Mesodermal cell (in vitro differentiated cells): ENCODE results near the gene LSM12.

Source experiments
- H3K27ac ChIP-seq: 2 replicates; pipeline ENCODE4 v1.7.0; 2013; ENCODE audit warnings: mild to moderate bottlenecking, low read depth, low read length, moderate library complexity; ENCODE audit not compliant: severe bottlenecking
- H3K36me3 ChIP-seq: 2 replicates; pipeline ENCODE4 v1.7.1; 2013; ENCODE audit warnings: mild to moderate bottlenecking, low read length, moderate library complexity; ENCODE audit not compliant: control insufficient read depth, insufficient read depth
- H3K4me1 ChIP-seq: one replicate; pipeline ENCODE4 v1.7.1; 2013; ENCODE audit warnings: mild to moderate bottlenecking, low read length; ENCODE audit not compliant: insufficient read depth, control insufficient read depth, poor library complexity, severe bottlenecking
- H3K4me3 ChIP-seq: 2 replicates; pipeline ENCODE4 v1.7.0; 2013; ENCODE audit warnings: low read length, control low read depth, mild to moderate bottlenecking; ENCODE audit not compliant: insufficient read depth, poor library complexity, severe bottlenecking; ENCODE audit errors: extremely low read depth
- H3K9me3 ChIP-seq: 2 replicates; pipeline ENCODE4 v1.7.1; 2013; ENCODE audit warnings: mild to moderate bottlenecking, low read length, moderate library complexity; ENCODE audit not compliant: control insufficient read depth
- WGBS, 2 experiments: methylation state at CpG; one replicate each; pipeline ENCODE4 v1.1.5; 2013; ENCODE audit warnings: missing lambda C conversion rate in 2 of 2; ENCODE audit not compliant: insufficient coverage in 2 of 2; 5-methylcytosine and 5-hydroxymethylcytosine counted together

Gene LSM12

DNA sequence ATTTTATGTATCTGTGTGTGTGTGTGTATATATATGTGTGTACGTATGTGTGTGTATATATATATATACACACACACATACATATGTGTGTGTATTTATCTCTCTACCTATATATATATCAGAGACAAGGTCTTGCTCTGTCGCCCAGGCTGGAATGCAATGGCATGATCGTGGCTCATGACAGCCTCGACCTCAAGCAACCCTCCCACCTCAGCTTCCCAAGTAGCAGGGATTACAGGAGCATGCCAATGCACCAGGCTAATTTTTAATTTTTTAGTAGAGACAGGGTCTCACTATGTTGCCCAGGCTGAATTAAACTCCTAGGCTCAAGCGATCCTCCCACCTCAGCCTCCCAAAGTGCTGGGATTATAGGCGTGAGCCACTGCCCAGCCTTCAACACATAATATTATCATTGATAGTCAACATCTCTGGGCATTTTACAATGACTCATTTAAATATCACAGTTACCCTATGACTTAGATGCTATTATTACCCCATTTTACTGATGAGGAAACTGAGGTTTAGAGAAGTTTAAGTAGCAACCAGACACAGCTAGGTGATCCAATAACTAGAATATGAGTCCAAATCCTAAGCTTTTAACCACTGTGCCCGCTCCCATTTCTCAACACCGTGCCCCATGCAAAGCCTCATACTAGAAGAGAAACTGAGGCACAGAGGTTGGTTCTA, 28.4 kb upstream of the LSM12 start:
- no peak overlapping the region for H3K4me3 ChIP-seq
- peaks cover 38% of the 10 kb centered on the region for H3K36me3 ChIP-seq
- no peaks in the 10 kb centered on the region for H3K9me3 ChIP-seq
- H3K4me1 ChIP-seq, result peaks cover 35% of the 10 kb centered on the region
- H3K27ac ChIP-seq, result peak overlapping the region; percentile 99
- 94 to 98% methylated on average over 3 to 4 of the region's 8 CpGs for WGBS, 2 experiments

DNA sequence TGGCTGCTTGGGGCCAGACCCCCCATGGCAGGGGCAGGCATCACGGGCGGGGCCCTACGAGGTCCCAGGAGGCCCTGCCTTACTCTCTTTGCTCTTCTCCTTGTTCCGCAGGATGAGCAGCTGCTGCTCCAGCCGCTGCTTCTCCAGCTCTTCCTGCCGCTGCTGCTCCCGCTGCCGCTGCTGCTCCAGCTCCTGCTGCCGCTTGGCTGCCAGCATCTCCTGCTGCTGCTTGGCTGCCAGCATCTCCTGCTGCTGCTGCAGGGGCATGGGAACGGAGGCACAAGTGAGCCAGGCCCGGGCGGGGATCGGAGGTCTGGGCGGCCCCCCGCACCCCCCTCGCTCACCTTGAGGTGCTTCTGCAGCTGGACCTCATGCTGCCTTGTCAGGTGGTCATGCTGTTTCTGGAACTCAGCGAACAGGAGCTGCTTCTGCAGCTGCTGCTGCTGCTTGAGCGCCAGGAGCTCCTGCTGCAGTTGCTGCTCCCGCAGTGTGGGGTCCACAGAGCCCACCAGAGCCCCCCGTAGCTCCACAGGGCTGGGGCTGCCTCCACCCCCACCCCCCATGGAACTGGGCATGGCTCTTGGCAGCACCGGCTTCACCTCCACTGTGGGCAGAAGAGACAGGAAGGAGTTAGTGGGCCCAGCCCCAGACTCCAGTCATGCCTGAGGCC, 26.9 kb upstream of the LSM12 start:
- Histone ChIP-seq H3K9me3 (no peaks in the 10 kb centered on the region), H3K27ac (no peak overlapping the region), H3K4me3 (no peak overlapping the region), H3K36me3 (peaks cover 37% of the 10 kb centered on the region), H3K4me1 (peaks cover 39% of the 10 kb centered on the region)
- 89 to 93% methylated on average over 17 to 19 of the region's 21 CpGs for WGBS, 2 experiments

DNA sequence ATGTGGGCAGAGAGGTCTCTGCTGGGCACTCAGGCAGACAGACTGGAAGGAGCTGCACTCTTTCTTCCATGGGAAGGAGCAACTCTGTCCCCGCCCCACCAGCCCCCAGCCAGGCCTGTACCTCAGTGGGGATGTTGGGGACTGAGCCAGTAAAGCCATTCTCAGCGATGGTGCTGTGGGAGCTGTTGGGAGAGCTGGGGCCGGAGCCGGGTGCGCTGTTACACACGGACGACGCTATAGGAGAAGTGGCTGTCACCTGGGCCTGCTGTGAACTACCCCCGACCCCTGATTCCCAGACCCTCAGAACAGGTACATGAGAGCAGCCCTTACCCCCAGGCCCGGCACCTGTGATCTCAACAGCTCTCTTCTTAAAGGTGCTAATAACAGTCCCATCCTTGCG, 25.6 kb upstream of the LSM12 start:
- Histone ChIP-seq H3K27ac (no peak overlapping the region), H3K36me3 (peaks cover 44% of the 10 kb centered on the region), H3K4me3 (no peak overlapping the region), H3K9me3 (no peaks in the 10 kb centered on the region), H3K4me1 (peaks cover 40% of the 10 kb centered on the region)
- 95 to 97% methylated on average over 10 to 11 of the region's 11 CpGs for WGBS, 2 experiments

DNA sequence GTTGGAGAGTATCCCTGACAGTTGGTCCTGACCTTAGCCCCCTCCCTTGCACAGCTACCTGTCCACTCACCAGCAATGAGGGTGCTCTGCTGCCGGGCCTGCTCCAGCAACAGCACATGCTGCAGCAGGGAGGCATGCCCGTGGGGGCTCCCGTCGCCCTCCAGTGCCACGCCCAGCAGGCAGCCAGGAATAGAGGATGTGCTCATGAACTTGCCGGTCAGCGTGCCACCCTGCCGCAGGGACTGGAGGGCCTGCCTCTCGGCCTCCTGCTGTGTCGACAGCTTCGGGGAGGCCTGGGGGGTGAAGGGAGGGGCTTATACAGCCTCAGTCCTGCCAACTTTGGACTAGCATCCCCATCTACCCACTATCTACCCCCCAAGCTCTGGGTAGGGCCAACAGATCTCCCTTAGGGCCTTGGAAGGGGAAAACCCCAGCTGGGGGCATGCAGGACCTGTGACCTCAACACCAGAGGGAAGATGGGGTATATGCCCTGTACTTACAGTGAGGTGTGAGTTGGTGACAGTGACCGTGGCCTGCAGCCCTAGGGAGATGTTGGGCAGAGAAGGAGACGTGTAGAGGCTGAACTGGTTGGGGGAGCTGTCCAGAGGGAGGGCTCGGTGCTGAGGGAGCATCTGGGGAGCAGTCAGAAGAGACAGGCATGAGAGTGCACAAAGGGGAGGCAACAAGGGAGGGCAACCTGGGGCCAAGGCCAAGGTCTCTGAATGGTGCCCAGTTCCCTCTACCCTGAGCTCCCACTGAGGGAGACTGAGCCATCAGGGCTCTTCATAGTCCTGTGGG, 24.9 kb upstream of the LSM12 start:
- H3K4me3 ChIP-seq, result no peak overlapping the region
- WGBS, 2 experiments, result 97 to 99% methylated on average over 8 to 10 of the region's 14 CpGs
- no peaks in the 10 kb centered on the region for H3K9me3 ChIP-seq
- H3K36me3 ChIP-seq, result peaks cover 46% of the 10 kb centered on the region
- no peak overlapping the region for H3K27ac ChIP-seq
- H3K4me1 ChIP-seq, result peaks cover 38% of the 10 kb centered on the region

DNA sequence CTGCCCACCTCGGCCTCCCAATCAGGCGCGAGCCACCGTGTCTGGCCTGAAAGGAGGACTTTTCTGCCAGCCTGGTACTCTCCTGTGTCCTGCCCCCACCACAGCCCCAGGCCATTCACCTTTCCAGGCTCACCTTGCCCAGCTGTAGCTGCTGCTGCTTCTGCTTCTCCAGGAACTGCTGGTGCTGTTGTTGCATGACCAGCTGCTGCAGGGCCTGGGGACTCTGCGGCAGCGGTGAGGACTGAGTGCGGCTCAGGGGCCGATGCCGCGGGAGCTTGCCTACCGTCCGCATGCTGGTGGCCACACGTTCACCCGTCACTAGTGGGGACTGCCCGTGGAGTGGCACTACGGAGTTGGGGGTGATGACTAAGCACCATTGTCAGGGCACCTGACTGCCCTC, 21.8 kb upstream of the LSM12 start:
- 93 to 94% methylated on average over 14 to 16 of the region's 16 CpGs for WGBS, 2 experiments
- Histone ChIP-seq H3K4me1 (peaks cover 35% of the 10 kb centered on the region), H3K27ac (no peak overlapping the region), H3K4me3 (no peak overlapping the region), H3K9me3 (no peaks in the 10 kb centered on the region), H3K36me3 (peaks cover 67% of the 10 kb centered on the region)

DNA sequence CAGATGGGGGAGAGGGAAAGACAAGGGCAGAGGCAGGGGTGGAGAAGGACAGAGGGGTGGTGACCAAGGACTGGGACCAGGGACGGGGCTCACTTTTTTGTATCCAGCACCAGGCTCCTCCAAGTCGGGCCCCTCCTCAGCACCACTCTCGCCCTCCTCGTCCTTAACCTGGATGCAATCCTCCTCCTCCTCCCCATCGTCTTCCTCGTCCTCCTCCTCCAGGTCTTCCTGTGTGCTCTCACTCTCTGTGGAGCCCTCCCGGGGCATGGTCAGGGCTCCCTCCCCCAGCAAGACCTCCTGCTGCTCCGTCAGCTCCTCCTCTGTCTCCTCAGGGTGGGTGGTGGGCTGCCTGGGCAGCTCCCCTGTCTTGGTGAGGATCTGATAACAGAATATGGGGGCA, 20.8 kb upstream of the LSM12 start:
- 13 to 22% methylated on average over 4 of the region's 8 CpGs for WGBS, 2 experiments
- H3K4me1 ChIP-seq, result peaks cover 40% of the 10 kb centered on the region
- peak overlapping the region; percentile 1 for H3K4me3 ChIP-seq
- H3K27ac ChIP-seq, result peak overlapping the region; percentile 89
- no peaks in the 10 kb centered on the region for H3K9me3 ChIP-seq
- H3K36me3 ChIP-seq, result peaks cover 67% of the 10 kb centered on the region

DNA sequence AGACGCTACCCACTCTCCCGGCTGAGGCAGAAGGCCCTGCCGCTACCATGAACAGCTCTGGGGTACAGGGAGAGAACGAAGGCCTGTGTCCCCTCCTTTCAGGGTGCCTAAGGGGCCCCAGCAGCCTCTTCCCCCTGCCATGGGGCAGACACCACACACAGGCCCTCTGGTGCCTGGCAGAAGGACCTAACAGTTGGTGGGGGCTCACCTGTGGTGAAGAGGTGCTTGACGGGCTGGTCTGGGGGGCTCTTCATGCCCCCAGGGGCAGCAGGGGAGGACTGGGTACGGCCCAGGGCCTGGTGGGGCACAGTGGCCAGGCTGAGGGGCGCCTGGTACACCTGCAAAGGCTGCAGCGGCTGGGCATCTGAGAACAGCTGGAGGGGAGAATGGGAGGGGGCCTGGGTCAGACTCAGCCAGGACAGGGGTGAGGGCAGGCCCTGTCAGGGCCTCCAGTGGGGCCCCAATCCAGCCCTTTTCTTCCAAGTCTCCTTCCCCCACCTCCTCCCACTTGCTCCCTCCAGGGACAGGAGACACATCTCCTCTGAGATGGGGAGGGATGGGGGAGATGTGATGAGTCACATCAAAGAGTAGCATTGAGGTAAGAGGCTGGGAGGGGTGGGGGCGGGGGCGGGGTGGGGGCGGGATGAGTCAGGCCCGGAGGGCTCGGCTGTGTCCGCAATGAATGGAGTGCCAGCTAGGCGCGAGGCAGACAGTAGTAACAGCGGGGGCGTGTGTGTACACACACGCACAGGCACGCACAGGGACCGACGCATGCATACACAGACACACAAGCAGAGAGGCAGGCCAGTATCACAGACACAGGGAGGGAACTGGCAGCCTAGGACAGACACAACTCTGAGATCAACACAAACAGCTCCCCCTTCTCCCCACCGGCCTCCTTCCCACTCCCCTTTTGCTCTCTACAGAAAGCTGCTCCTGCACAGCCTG, 20.2 kb upstream of the LSM12 start:
- peak overlapping the region; percentile 89 for H3K27ac ChIP-seq
- H3K4me3 ChIP-seq, result no peak overlapping the region
- peaks cover 43% of the 10 kb centered on the region for H3K4me1 ChIP-seq
- 23 to 31% methylated on average over 16 to 18 of the region's 23 CpGs for WGBS, 2 experiments
- peaks cover 67% of the 10 kb centered on the region for H3K36me3 ChIP-seq
- no peaks in the 10 kb centered on the region for H3K9me3 ChIP-seq

DNA sequence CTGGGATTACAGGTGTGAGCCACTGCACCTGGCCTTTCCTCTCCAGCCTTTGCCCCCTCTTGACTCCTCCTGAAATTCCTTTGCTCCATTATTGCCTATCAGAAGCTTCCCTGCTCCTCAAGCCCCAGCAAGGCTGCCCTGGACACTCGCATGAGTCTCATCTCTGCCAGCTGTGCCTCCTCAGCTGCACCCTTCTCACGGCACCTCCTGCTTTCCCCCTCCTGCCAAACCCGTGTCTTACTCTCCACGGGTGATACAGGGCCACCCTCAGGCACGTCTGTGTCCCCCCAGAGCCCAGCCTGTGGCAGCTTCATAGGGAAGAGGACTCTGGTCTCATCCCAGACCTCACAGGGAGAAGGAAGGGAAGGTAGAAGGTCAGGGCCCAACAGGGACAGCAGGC, 19.4 kb upstream of the LSM12 start:
- H3K9me3 ChIP-seq, result no peaks in the 10 kb centered on the region
- H3K4me1 ChIP-seq, result peaks cover 43% of the 10 kb centered on the region
- H3K27ac ChIP-seq, result peak overlapping the region; percentile 66
- no peak overlapping the region for H3K4me3 ChIP-seq
- 89 to 100% methylated on average over 1 to 2 of the region's 5 CpGs for WGBS, 2 experiments
- H3K36me3 ChIP-seq, result peaks cover 64% of the 10 kb centered on the region

DNA sequence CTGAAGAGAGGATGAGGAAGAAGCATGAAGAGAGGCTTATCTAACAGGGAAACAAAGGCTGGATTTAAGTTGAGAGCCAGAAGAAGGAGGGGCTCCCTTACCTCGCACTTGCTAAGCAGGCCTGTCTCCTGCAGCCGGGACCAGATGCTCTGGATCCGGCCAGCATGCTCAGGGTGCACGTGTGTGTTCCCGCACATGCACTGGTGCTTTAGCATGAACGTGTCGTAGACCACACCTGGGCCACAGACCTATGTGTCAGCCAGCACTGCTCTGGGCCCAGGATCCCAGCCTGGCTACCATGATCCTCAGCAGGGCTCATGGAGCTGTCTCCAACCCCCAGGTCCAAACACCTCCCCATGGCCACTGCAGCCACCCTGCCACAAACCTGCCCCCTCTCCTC, 18.4 kb upstream of the LSM12 start:
- Histone ChIP-seq H3K27ac (no peak overlapping the region), H3K4me3 (no peak overlapping the region), H3K36me3 (peaks cover 72% of the 10 kb centered on the region), H3K9me3 (no peaks in the 10 kb centered on the region), H3K4me1 (peaks cover 43% of the 10 kb centered on the region)
- 86 to 93% methylated on average over 7 of the region's 7 CpGs for WGBS, 2 experiments

DNA sequence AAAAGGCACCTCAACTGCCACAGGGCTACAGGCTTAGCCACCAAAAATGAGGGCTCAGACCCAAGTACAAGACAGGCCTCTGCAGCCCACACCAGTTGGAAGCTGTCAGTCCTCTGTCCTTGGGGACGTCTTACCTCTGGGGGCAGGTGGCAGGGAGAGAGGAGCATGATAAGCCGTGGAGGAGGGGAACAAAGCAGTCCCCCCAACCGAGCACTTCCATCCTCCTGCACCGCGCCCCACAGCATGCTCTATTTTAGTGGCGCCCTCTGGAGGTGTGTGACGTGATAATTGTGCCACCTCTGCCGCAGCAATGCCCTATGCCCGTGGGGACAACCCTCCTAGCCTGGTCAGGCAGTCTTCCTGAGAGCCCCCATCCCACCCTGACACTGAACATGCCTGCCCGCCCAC, 17.7 kb upstream of the LSM12 start:
- Histone ChIP-seq H3K4me3 (no peak overlapping the region), H3K9me3 (no peaks in the 10 kb centered on the region), H3K36me3 (peaks cover 80% of the 10 kb centered on the region), H3K4me1 (peaks cover 43% of the 10 kb centered on the region), H3K27ac (no peak overlapping the region)
- WGBS, 2 experiments, result 71 to 73% methylated on average over 6 to 8 of the region's 10 CpGs
